Gastrocnemius medialis (tissue), 4 donors: Measurements from ENCODE around the gene SRRM2. TPM values are rescaled to one million over a fixed set of nuclear protein-coding genes. Genes with fewer than 3 reads are reported as not detected.

Experiments used
- ATAC-seq, 2 donors: fragments of 150-250 bp; one replicate each; pipeline ENCODE4 v1.9.1; 2016
- DNase-seq, 2 donors: peaks; one replicate each; pipeline ENCODE4 v3.0.0-alpha.2; 2019
- H3K27ac ChIP-seq, 4 donors: fragments of 200-600 bp; sonication (generic); 1 replicate in 1 of 4; 2 replicates in 3 of 4; pipeline ENCODE4 v1.5.1; 2016 to 2018; ENCODE audit warnings: mild to moderate bottlenecking in 2 of 4, moderate library complexity in 1 of 4
- H3K27me3 ChIP-seq, 3 donors: fragments of 200-600 bp; sonication (generic) in 2 of 3; 1 replicate in 1 of 3; 2 replicates in 2 of 3; pipeline versions ENCODE4 v1.5.1 to v1.6.0; 2016 to 2019; ENCODE audit warnings: mild to moderate bottlenecking in 1 of 3, moderate library complexity in 1 of 3
- H3K36me3 ChIP-seq, 2 donors: fragments of 200-600 bp; sonication (generic) in 1 of 2; one replicate each; pipeline ENCODE4 v1.5.1; 2017 to 2018
- H3K4me1 ChIP-seq, 2 donors: fragments of 200-600 bp; sonication (generic) in 1 of 2; one replicate each; pipeline ENCODE4 v1.5.1; 2016 to 2017; ENCODE audit warnings: mild to moderate bottlenecking in 2 of 2
- H3K4me3 ChIP-seq, 4 donors: fragments of 200-600 bp; sonication (generic) in 3 of 4; 1 replicate in 1 of 4; 2 replicates in 3 of 4; pipeline ENCODE4 v1.5.1; 2016 to 2019; ENCODE audit warnings: mild to moderate bottlenecking in 2 of 4
- H3K9me3 ChIP-seq, 3 donors: fragments of 200-600 bp; sonication (generic) in 2 of 3; 1 replicate in 1 of 3; 2 replicates in 2 of 3; pipeline ENCODE4 v1.5.1; 2016 to 2019
- POLR2A ChIP-seq, 2 donors: fragments of 450-650 bp; IDR thresholded peaks; one replicate each; pipeline ENCODE4 v1.6.1; 2017; ENCODE audit warnings: antibody characterized with exemption in 2 of 2, mild to moderate bottlenecking in 2 of 2, moderate library complexity in 2 of 2
- in situ Hi-C, 4 donors: fragments of 200-750 bp; cut with MboI; loops; one replicate each; pipeline versions ENCODE4 v1.15.0 to v1.8.0; 2017; ENCODE audit warnings: low sequenced_read_pairs in 4 of 4
- intact Hi-C: fragments of 100-400 bp; cut with DNase I; formaldehyde crosslinking; loops from one replicate; pipeline ENCODE4 v1.15.1; 2023; ENCODE audit warnings: low total_unique reads
- total RNA-seq, 4 donors: library from RNA; depleted of rRNA; stranded (reverse); fragments of >200 nt; gene quantifications; one replicate each; pipeline versions ENCODE4 v1.1.0 to v1.2.3, GENCODE V29; 2016
- TF ChIP-seq, protein P1 (sequence below), 5 experiments: fragments of 450-650 bp in 3 of 5; fragments of 200-600 bp in 2 of 5; sonication (generic) in 2 of 5; IDR thresholded peaks in 4 of 5; conservative IDR thresholded peaks in 1 of 5; 1 replicate in 4 of 5; 2 replicates in 1 of 5; pipeline ENCODE4 v1.5.1; 2016 to 2019; ENCODE audit warnings: antibody characterized with exemption in 5 of 5, mild to moderate bottlenecking in 3 of 5, moderate library complexity in 3 of 5

The SRRM2 gene
- total RNA-seq, 4 donors from 2014 or later: 151 to 205 (median 164) TPM

DNA sequence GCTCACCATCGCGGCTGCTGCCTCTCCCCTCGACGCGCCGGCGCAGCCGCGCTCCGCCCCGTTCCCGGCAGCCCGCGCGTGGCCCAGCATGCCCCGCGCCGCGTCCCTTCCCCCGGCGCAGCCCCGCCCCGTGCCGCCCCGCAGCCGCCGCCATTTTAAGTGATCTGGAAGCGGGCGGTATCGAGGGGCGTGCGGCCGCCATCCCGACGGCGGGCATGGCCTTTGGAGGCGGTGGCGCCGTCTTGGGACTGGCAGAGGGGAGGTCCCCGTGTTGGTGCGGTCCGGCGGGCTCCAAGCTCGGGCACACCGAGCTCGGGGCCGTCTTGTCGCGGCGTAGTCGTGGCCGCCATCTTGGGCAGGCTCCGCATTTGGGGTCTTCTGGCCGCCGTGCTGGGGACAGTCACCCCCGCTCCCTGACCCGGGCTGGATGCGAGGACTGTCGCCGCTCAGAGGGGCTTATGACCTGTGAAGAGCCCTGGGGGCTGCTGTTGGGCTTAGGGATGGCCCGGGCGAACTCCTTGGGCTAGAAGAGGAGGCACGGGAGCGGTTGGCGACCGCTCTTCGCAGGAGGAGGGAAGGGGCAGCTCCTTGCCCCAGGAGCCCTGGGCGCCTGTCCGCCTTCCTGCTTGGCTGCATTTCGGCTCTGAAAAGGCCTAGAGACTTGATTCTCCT lies 24.9 kb downstream of the SRRM2 start, which contains the start of gene ELOB:
Gene ELOB, minus strand, starts transcription at position 50 of the 672 bp plus-strand sequence. Its CDS starts 41 bp downstream, at position 9.
- Histone ChIP-seq H3K9me3 (no peaks in the 10 kb centered on the region), H3K27me3 (no peaks in the 10 kb centered on the region), H3K4me3 (peak within 1 kb of the TSS; percentile 95 to 100 (median 98)), H3K36me3 (peaks cover 0 to 18% of the 10 kb centered on the region in 2 donors), H3K4me1 (peaks cover 23 to 31% of the 10 kb centered on the region in 2 donors), H3K27ac (peak within 1 kb of the TSS; percentile 98 to 100 (median 100))
- DNase-seq (peak; percentile 72 to 82), ATAC-seq (peak; percentile 89 to 90)
- in situ Hi-C loops: no loop called here
- peak; percentile 61 to 78 for TF ChIP-seq POLR2A (IDR thresholded peaks at IDR 0.05)
- TF ChIP-seq, protein P1, sequence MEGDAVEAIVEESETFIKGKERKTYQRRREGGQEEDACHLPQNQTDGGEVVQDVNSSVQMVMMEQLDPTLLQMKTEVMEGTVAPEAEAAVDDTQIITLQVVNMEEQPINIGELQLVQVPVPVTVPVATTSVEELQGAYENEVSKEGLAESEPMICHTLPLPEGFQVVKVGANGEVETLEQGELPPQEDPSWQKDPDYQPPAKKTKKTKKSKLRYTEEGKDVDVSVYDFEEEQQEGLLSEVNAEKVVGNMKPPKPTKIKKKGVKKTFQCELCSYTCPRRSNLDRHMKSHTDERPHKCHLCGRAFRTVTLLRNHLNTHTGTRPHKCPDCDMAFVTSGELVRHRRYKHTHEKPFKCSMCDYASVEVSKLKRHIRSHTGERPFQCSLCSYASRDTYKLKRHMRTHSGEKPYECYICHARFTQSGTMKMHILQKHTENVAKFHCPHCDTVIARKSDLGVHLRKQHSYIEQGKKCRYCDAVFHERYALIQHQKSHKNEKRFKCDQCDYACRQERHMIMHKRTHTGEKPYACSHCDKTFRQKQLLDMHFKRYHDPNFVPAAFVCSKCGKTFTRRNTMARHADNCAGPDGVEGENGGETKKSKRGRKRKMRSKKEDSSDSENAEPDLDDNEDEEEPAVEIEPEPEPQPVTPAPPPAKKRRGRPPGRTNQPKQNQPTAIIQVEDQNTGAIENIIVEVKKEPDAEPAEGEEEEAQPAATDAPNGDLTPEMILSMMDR (IDR thresholded peaks at IDR 0.05 in 4 of 5, conservative IDR thresholded peaks at IDR 0.05 in 1 of 5): no peak
- intact Hi-C loops: loop anchor here (1.0 to 5.0 kb wide), 2 partner anchors 25 to 90 kb away; partner anchors contain the start of gene SRRM2

DNA sequence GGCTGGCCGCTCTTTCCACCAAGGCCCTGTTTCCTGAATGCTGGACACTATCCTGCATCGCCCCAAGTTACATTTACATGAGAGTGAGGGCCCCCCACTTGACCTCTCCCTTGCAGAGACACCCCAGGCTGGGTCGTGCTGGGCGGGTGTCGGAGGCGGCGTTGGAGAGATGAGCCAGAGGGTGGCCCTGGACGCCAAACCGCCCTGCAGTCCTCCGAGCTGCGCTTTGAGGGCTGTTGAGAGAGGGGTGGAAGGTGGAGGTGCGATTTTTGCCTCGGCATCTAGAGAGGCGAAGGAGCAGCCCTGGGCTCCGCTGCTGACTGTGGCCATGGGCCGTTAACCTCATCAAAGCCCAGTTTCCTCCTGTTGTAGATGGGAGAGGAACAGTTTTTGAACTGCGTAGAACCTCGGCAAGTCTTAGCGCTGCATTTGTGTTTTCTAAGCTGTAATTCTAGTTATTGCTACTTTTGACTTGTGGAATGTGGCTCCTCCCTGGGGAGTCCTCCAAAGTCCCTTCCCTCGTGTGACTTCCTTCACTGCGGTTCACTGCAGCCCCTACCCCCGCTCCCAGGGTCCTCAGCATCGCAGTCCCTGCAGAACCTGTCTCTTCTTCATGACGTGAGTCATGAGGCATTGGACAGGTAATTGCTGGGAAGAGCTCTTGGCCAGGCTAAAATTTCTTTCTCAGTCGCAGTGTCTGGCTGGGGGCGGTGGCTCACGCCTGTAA lies 25.6 kb downstream of the SRRM2 start:
- in situ Hi-C loops: no loop called here
- Histone ChIP-seq H3K27me3 (no peaks in the 10 kb centered on the region), H3K4me1 (peaks cover 23 to 31% of the 10 kb centered on the region in 2 donors), H3K27ac (peak overlapping the region; percentile 98 to 100 (median 100)), H3K36me3 (peaks cover 0 to 18% of the 10 kb centered on the region in 2 donors), H3K4me3 (peak overlapping the region; percentile 95 to 100 (median 98)), H3K9me3 (no peaks in the 10 kb centered on the region)
- DNase-seq: no peak
- intact Hi-C loops: loop anchor here (1.0 to 5.0 kb wide), 2 partner anchors 26 to 89 kb away; partner anchors contain the start of gene SRRM2
- ATAC-seq: peak; percentile 29 to 46
- no peak for TF ChIP-seq POLR2A (IDR thresholded peaks at IDR 0.05)
- TF ChIP-seq, protein P1 (IDR thresholded peaks at IDR 0.05 in 4 of 5, conservative IDR thresholded peaks at IDR 0.05 in 1 of 5): no peak

DNA sequence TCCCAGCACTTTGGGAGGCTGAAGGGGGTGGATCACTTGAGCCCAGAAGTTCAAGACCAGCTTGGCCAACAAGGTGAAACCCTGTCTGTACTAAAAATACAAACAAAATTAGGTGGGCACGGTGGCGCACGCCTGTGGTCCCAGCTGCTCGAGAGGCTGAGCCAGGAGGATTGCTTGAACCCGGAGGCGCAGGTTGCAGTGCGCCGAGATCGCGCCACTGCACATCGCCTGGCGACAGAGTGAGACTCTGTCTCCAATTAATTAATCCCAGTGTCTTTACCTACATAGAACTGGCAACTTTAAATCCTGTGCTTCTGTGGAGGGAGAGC lies 26.2 kb downstream of the SRRM2 start:
- TF ChIP-seq POLR2A (IDR thresholded peaks at IDR 0.05): no peak
- TF ChIP-seq, protein P1 (IDR thresholded peaks at IDR 0.05 in 4 of 5, conservative IDR thresholded peaks at IDR 0.05 in 1 of 5): no peak
- in situ Hi-C loops (no loop called here), intact Hi-C loops (loop anchor here (5.0 kb wide), 1 partner anchor 89 kb away; no protein-coding TSS in a partner anchor)
- Histone ChIP-seq H3K27ac (peak overlapping the region; percentile 98 to 100 (median 100)), H3K4me3 (peak overlapping the region; percentile 95 to 100 (median 98)), H3K36me3 (peaks cover 0 to 15% of the 10 kb centered on the region in 2 donors), H3K27me3 (no peaks in the 10 kb centered on the region), H3K9me3 (no peaks in the 10 kb centered on the region), H3K4me1 (peaks cover 23 to 31% of the 10 kb centered on the region in 2 donors)
- DNase-seq (no peak), ATAC-seq (no peak)

DNA sequence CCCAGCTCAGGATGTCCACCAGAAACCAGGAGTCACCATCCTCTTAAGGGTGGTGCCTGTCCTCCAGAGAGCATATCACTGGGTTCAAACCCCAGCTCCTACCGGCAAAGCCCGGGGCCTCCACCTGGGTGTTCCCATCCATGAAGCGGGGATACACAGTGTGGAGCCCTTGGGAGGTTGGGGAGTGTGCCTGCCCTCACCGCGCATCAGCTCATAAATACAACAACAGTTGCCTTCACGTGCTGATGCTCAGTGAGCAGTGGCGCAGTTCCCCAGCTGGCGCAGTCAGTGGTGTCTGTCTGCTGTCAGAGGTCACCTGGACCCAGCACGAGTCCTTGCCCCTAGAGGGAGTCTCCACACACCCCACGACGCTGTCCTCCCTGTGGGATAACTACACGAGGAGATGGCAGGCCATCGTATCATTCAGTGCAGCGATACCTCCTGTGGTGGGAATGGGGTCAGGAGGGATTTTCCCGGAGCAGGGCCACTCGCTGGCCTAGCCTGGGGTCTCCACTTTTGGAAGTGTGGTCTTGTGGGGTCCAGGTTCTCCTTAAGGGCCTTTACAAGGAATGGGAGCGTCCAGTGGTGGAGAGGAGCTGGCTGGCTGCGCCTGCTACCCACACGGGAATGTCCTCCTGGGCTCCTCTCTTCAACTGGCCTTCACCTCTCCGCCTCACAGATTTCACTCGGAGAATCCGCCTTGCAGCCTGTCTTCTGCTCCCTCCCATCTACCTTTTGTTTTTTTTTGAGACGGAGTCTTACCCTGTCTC lies 26.9 kb downstream of the SRRM2 start:
- Histone ChIP-seq H3K9me3 (no peaks in the 10 kb centered on the region), H3K27me3 (no peaks in the 10 kb centered on the region), H3K36me3 (peaks cover 0 to 8% of the 10 kb centered on the region in 2 donors), H3K4me1 (peaks cover 23 to 31% of the 10 kb centered on the region in 2 donors), H3K27ac (peak overlapping the region in 2 of 4 donors; percentile 98 to 100), H3K4me3 (no peak overlapping the region)
- TF ChIP-seq, protein P1 (IDR thresholded peaks at IDR 0.05 in 4 of 5, conservative IDR thresholded peaks at IDR 0.05 in 1 of 5): no peak
- no peak for TF ChIP-seq POLR2A (IDR thresholded peaks at IDR 0.05)
- no peak for DNase-seq
- intact Hi-C loops (loop anchor here (5.0 kb wide), 1 partner anchor 88 kb away; no protein-coding TSS in a partner anchor), in situ Hi-C loops (no loop called here)
- no peak for ATAC-seq
